ENCODE data around the gene ENTPD5.

DNA sequence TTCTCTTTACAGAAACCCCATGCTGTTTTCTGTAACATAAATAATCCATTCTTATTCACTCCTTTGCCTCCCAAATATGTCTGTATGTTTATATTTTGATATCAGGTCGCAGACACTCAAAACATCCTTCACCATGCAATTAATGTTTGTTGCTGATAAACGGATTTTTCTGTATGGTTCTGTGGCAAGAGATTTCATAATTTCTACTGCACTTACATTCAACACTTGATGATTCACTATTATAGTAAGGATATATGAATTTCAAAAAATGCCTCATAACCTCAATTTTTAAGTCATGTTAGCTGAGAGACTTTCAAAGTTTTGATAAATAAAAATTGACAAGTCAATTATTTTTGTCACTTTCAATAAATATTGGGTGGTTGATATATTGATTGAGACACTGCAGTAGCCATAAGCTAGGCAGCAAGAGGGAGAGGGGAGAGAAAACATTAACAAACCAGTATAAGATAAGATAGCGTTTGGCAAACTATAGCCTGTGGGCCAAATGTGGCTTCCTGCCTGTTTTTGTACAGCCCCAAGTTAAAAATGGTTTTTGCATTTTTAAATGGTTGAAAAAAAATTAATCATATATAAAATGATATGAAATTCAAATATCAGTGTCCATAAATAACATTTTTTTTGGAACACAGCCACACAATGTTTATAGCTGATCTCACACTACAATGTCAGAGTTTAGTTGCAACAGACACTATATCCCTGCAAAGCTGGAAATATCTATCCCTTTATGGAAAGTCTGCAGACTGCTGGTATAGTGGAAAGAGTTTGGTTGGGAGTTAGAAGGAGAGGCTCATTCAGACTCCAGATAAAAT, 46.9 kb upstream of the ENTPD5 start:
- no peak for TF ChIP-seq CSDC2 (CRISPR knock-in tag; IDR thresholded peaks at IDR 0.05)
- TF ChIP-seq PATZ1 (CRISPR knock-in tag; IDR thresholded peaks at IDR 0.05; ENCODE audit: borderline replicate concordance), result no peak
- TF ChIP-seq BACH2 (CRISPR knock-in tag; IDR thresholded peaks at IDR 0.05; ENCODE audit: borderline replicate concordance), result no peak
- no peak for TF ChIP-seq ARNTL (CRISPR knock-in tag; IDR thresholded peaks at IDR 0.05; ENCODE audit: borderline replicate concordance, low read depth)
- no peak for TF ChIP-seq ZNF8 (CRISPR knock-in tag; IDR thresholded peaks at IDR 0.05)

Measured in SK-N-SH treated with all-trans-retinoic acid at 6 μM for 48 hours (cell line).